Activated CD8-positive, alpha-beta memory T cell treated with anti-CD3 and anti-CD28 coated beads, Interleukin-2, amount 50 U/mL, for 1 hour (primary cell): ENCODE data around the gene SRCAP.

ENCODE experiments used
- DNase-seq: peaks from one replicate; pipeline ENCODE4 v3.0.0-alpha.2; 2020; ENCODE audit errors: extremely low read depth

The SRCAP gene

DNA sequence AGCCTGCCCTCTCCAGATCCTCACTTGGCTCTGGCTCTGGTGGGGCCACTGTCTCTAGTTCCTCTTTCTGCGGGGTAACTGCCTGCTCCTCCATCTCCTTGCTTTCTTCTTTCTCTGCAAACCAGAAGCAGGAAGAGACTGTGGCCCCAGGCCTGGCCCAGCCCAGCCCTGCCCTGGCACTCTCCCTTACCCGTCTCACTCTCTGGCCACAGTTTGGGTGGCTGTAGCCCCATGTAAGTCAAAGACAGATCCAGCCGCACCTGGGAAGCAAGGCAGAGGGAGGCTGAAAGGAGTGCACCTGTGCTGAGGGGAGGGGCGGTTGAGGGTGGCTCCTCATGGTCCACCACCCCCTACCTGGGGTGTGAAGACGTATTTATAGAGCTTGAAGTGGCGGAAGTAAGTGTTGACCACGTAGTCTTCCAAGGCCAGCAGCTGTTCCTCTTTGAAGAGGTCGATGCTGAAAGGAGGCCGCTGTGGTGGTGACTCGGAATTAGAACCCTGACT is 60.1 kb downstream of the SRCAP start:
- no peak for DNase-seq

DNA sequence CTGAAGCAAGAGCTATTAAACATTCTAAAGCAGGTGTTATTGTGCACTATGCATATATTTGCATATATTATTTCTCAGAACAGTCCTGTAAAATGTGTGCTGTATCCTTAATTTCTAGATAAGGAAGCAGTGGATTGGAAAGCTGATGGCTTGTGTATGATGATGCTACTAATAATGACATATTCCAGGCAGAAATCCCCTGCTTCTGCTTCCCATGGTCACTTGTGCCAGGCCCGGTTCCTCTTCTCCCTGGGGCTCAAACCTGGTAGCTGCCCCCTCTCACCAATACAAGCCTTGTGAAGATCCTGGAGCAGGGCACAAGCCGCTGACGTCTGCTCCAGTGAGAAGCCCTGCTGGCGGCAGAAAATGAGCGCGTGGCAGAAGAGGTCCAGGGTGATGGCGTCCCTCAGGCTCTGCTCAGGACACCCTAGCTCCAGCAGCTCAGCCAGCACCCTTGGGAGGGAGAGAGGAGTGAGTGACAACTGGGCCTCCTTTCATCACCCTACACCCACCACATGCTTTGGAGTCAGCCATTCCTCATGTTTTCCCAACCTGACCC is 61.1 kb downstream of the SRCAP start:
- DNase-seq, result no peak

DNA sequence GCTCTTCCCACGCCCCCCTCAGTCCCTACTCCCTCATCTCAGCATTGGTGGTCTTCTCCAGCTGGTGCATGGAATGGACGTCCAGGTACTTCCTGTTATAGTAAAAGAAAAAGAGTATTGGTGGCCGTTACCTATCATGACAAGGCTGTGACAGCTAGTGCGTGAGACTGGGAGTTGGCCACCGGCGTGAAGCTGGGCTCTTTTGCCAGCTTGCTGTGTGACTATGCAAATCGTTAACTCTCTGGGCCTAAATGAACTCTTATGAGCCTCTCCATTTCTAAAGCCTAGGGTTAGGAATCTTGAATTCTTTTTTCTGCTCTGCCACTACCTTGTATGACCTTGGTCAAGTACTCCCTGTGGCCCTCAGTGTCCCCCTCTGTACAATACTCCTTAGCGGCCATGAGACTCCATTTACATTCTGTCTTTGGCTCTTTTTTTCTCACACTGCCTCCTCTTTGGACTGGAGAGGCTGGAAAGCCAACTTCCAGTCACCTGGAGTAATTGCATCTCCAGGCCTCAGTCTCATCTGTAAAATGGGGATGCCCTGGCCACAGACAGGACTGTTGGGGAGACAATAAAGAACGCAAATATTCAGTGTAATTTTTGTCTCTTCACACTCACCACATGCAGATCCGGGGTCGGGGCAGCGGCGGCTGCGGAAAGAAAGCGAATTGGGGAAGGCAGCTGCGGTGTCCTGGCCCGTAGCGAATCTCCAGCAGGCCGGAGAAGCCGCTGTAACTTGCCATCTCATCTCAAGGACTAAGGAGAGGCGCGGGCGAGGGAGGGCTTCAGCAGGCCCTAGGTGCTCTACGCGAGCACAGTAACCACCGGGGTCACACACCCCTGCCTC is 61.8 kb downstream of the SRCAP start:
- no peak for DNase-seq

DNA sequence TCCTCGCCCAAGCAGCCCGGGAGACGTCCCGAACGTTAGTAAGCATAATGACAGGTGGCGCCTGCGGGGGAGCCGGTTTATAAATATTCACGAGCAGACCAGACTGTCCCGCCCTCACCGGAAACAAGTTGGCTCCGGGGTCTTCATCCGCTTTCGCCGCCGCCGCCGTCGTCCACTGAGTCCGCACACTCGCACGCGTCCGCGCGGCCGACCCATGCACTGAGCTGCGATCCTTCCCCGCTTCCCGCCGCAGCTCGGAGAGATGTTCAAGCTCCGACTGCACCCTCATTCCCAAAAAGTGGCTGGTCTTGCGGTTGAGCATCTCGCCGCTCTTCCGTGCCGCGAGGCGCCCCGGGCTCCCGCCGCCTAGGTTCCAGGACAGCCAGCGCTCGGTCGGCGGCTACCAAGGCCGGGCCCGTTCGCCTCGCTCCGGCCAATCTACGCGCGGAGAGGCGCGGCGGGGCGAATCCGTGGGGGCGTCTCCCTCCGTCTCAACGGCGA is 62.5 kb downstream of the SRCAP start:
- no peak for DNase-seq

DNA sequence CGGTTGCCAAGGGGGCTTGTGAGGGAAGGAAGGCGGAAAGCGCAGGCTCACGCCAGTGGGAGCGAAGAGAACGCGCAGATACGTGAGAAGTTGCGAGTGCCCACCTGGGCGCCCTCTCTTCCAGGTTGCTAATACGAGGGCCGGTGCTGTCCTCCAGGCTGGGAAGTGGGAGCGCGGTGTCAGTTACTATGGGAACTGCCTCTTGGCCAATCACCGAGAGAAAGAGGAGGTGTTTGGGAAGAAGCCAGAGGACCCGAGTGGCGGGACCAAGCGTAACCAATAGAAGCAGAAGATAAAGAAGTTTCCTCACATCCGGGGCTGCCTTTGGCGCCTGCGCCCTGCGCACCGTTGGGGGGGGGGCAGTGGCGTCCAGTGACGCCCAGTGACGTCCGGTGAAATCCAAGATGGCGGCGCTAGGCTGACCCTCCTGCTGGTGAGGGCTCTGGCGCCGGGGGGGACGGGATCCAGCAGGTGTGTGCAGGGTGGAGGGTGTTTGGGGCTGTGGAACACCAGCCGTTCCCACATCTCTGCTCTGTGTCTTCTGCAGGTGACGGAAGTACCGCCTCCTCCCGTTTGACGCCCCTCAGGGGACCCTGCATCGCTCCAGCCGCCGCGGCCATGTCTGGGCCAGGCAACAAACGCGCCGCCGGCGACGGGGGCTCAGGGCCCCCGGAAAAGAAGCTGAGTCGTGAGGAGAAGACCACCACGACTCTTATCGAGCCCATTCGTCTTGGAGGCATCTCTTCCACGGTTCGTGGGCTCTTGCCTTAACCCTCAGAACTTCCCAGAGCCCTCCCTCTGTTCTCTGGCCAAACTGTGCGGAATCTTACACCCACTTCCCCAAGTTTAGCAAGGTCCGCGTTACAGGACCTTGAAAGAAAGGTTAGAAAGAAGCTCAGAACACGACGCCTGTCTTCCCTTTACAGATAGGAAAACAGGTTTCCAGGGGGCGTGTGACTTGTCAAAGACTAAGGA is 63.2 kb downstream of the SRCAP start, which contains the start of the genes CFAP119 and RNF40:
TSS of gene CFAP119 (minus strand) at position 135 of the 975 bp plus-strand sequence. CDS start 314 bp downstream, outside the sequence.
TSS of gene RNF40 (plus strand) at position 395 of the 975 bp plus-strand sequence. CDS start at position 619, 224 bp downstream.
- DNase-seq, result peak; percentile 61

DNA sequence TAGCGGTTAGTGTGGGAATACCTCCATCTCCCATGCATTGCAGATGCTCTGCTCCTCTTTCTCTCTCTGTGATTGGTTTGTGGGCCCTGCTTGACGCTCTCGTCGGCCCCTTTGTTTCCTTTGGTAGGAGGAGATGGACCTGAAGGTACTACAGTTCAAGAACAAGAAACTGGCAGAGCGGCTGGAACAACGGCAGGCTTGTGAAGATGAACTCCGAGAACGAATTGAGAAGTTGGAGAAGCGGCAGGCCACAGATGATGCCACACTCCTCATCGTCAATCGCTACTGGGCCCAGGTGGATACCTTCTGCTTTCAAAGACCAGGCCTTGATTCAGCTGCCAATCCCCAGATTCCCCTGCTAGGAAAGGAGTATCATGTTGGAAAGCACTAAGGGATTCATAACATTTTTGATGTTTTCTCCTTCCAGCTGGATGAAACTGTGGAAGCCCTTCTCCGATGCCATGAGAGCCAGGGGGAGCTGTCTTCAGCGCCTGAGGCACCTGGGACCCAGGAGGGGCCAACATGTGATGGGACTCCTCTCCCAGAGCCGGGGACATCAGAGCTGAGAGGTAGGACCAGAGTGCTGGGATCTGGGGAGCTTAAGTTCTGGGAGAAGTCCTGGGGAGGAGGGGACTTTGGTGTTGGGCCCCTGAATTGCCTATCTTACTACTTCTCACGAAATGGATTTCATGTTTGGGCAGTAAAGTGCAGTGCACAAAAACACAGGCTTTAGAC is 64.2 kb downstream of the SRCAP start:
- DNase-seq, result no peak

DNA sequence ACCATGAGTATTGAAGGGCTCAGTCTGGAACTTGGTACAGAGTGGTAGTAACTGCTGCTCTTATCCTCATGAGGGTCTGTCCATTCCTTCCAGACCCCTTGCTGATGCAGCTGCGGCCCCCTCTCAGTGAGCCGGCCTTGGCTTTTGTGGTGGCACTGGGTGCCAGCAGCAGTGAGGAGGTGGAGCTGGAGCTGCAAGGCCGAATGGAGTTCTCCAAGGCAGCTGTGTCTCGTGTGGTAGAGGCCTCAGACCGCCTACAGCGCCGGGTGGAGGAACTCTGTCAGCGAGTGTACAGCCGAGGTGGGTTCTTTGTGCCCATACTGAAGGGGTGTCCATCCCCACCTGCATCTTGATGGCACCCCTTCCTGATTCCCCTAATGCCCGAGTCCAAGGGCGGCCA is 65.1 kb downstream of the SRCAP start:
- no peak for DNase-seq

DNA sequence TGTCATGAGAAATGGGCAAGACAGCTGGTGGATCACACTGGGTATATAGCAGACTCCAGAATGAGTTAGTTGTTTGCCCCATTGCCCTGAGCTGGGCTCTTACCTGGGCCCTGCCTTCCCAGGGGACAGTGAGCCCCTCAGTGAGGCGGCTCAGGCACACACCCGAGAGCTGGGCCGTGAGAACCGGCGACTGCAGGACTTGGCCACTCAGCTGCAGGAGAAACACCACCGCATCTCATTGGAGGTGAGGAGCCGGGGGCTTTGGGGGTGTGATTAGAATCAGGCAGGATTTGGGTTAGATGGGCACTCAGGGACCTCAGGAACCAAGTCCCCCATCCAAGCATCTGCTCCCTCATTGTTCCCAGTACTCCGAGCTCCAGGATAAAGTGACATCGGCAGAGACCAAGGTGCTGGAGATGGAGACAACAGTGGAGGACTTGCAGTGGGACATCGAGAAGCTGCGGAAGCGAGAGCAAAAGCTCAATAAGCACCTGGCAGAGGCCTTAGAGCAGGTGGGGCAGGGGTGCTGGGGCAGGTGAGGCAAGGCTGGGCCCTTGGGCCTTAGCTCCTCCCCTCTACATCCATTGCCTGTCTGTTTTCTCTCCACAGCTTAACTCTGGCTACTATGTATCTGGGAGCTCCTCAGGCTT is 66.0 kb downstream of the SRCAP start:
- DNase-seq, result no peak

DNA sequence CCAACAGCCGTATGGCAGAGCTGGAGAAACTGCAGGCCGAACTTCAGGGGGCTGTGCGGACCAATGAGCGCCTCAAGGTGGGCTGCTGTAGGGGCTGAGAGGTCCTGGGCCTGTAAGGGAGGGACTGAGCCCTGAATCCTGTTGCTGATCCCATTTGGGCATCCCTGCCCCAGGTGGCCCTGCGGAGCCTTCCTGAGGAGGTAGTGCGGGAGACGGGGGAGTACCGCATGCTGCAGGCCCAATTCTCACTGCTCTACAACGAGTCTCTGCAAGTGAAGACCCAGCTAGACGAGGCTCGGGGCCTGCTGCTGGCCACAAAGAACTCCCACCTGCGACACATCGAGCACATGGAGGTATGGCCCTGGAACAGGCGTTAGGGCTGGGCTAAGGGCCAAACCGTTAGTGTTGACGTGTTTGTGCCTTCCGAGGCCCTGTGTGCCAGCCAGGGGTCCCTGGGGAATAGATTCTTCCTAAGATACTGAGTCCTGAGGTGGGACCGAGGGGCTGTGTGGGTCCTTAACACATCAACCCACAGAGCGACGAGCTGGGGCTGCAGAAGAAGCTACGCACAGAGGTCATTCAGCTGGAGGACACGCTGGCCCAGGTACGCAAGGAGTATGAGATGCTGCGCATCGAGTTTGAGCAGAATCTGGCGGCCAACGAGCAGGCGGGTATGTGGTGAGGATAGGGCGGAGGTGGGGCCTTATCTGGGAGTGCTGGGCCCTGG is 67.4 kb downstream of the SRCAP start:
- DNase-seq, result no peak

DNA sequence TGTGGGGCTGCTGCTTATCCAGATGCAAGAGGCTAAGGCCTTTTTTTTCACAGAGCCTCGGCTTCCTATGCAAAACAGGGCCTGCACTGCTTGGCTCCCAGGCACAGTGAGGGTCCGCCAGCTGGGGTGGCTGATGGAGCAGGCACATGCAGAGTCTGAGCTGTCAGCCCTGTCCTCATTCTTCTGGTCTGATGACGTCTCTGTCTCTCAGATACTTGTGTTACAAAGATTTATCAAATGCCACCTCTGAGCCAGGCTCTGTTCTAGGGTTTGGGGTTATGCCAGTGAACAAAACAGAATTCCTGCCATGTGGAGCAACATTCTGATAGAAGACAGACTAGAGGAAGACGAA is 67.9 kb downstream of the SRCAP start:
- no peak for DNase-seq

DNA sequence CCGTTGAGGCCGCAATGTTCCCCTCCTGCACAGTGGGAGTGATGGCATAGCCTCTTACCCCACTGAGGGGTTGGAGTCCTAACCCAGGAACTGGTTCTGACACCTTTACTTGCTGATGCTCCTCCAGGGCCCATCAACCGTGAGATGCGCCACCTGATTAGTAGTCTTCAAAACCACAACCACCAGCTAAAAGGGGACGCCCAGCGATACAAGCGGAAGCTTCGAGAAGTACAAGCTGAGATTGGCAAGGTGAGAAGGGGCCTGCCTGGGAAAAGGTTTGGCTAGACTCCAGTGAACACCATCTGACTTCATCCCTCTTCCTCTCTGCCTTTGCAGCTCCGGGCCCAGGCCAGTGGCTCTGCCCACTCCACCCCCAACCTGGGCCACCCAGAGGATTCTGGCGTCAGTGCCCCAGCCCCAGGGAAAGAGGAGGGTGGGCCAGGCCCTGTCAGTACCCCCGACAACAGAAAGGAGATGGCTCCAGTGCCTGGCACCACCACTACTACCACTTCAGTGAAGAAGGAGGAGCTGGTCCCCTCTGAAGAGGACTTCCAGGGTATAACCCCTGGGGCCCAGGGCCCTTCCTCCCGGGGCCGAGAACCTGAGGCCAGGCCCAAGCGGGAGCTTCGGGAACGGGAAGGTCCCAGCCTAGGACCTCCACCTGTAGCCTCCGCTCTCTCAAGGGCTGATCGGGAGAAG is 68.9 kb downstream of the SRCAP start:
- DNase-seq, result no peak

DNA sequence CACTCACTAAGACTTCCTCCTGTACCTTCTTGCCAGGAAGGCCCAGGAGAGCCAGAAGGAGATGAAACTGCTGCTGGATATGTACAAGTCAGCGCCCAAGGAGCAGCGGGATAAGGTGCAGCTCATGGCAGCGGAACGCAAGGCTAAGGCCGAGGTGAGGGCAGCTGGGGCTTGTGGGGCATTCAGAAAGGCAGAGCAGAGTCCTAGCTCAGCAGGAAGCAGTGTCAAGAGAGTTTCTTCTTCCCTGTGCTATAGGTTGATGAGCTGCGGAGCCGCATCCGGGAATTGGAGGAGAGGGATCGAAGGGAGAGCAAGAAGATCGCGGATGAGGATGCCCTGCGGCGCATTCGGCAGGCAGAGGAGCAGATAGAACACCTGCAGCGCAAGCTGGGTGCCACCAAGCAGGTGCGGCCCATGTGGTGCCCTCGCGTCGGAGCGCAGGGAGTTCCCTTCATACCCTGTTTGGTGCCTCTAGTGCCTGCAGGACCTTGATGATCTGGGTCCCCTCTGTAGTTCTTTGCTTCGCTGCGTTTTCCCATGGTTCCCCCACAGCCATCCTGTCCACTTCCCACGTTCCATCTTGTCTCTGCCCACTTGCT is 69.7 kb downstream of the SRCAP start:
- no peak for DNase-seq

DNA sequence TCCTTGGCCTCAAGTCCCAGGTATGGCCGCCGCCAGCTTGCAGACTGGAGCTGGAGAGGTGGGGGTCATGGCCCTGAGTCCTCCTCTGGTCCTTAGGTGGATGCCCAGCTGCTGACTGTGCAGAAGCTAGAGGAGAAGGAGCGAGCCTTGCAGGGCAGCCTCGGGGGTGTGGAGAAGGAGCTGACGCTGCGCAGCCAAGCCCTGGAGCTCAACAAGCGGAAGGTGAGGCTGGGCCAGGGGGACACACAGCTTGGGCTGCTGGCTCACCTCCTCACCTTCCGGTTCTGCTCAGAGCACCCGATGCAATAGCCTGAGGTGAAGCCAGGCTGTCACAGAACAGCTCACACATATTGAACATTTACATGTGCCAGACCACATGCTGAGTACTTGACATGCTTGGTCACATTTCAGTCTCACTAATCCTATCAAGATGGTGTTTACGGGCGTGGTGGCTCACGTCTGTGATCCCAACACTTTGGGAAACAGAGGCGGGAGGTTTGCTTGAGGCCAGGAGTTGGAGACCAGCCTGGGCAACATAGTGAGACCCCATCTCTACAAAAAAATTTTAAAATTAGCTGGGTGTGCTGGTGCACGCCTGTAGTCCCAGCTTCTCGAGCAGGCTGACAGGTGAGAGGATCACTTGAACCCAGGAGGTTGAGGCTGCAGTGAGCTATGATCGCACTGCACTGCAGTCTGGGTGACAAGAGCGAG is 70.6 kb downstream of the SRCAP start:
- no peak for DNase-seq

DNA sequence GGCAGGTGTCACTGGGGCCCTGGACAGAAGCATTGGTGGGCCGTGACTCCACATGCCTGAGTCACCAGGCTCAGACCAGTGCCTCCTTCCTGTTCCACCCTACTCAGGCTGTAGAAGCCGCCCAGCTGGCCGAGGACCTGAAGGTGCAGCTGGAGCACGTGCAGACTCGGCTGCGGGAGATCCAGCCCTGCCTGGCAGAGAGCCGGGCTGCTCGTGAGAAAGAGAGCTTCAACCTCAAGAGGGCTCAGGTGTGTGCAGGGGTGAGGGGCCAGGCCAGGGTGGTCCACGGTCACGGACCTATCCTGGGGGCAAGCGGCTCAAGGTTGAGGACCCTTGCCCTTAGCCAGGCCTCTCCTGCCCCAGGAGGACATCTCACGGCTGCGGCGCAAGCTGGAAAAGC is 72.8 kb downstream of the SRCAP start:
- no peak for DNase-seq

DNA sequence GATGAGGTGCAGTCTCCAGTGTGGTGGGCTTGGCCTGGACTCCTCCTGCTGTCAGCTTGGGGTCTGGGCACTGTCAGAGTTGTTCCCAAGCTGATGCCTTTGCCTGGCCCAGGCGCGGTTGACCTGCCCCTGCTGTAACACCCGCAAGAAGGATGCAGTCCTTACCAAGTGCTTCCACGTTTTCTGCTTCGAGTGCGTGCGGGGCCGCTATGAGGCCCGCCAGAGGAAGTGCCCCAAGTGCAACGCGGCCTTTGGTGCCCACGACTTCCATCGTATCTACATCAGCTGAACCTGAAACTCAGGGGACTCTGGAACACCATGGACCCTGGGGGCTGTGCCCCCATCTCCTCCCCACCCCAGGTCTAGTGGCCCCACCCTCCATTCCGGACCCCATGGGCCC is 74.9 kb downstream of the SRCAP start:
- no peak for DNase-seq

DNA sequence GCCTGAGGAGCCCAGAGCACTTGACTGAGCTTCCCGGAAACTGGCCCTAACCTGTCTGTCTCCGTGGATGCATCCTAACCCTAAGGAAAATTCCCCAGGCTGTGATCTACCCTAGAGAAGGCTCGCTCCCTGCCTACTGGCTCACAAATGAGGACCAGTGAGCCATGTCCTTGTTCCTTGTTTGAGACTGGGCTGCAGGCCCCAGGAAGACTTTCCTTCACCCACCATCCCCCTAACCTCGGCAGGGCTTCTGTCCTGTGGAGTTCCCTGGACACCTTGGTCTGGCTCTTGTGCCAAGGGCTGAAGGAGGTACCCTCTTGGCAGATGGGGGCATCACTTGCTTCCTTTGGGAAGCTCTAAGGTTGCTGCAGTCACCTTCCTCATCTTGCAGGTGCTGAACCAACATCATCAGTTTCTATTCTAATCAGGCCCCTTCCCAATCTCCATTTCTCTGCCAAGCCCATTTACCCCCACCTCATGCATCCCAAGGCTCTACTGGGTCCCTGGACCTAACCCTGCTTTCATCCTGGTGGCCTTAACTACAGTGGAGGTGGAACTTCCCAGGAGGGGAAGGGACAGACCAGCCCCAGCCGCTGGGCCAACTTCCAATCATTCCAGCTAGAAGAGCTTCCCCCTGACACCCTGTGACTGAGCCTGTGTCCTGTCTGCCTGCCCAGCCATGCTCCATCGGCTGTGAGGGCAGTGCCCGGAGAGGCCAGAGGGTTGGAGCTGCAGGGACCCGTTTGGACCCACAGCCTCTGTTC is 75.6 kb downstream of the SRCAP start:
- DNase-seq, result no peak

DNA sequence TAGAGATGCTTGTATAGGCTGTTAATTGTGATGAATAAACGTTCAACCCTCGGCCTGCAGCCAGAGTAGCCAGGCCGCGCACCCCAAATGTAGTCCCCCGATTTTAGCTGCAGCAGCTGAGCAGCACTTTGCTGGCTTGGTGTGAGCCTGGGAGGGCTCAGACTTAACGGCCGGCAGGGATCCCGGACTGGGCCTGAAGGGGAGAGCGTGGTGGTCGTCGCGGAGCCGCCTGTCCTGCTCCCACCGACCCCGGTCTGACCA is 76.1 kb downstream of the SRCAP start:
- no peak for DNase-seq
